ENCODE data around the gene WDR49.
"Not testable (repeated sequence)": the region's sequence is repeated elsewhere in the genome, so short reads cannot be mapped to it uniquely, and the experiment has no call there.

WDR49 gene

GRCh38 chr3:167649746-167650145 lies 4.0 kb downstream of the WDR49 start:
- no peak for DNase-seq (ENCODE audit: low read depth, low spot score)
- H3K4me3 ChIP-seq (ENCODE audit: low read depth, low read length) = no peak overlapping the region
- TF ChIP-seq CTCF (IDR thresholded peaks at IDR 0.05; ENCODE audit: low read depth, low read length) = no peak
- in situ Hi-C loops (cut with HindIII; ENCODE audit: low sequenced_read_pairs) = no loop called here

- DNase-seq (ENCODE audit: low read depth, low spot score) = no peak
- in situ Hi-C loops (cut with HindIII; ENCODE audit: low sequenced_read_pairs) = no loop called here
- no peak overlapping the region for H3K4me3 ChIP-seq (ENCODE audit: low read depth, low read length)
- no peak for TF ChIP-seq CTCF (IDR thresholded peaks at IDR 0.05; ENCODE audit: low read depth, low read length)
These were observed 9.1 kb downstream of the WDR49 start for GRCh38 chr3:167644611-167645010.

GRCh38 chr3:167631471-167631870 lies 22.3 kb downstream of the WDR49 start:
- no peak for TF ChIP-seq CTCF (IDR thresholded peaks at IDR 0.05; ENCODE audit: low read depth, low read length)
- no peak overlapping the region for H3K4me3 ChIP-seq (ENCODE audit: low read depth, low read length)
- no peak for DNase-seq (ENCODE audit: low read depth, low spot score)
- in situ Hi-C loops (cut with HindIII; ENCODE audit: low sequenced_read_pairs) = no loop called here

- DNase-seq (ENCODE audit: low read depth, low spot score) = no peak
- in situ Hi-C loops (cut with HindIII; ENCODE audit: low sequenced_read_pairs) = no loop called here
- H3K4me3 ChIP-seq (ENCODE audit: low read depth, low read length) = no peak overlapping the region
- no peak for TF ChIP-seq CTCF (IDR thresholded peaks at IDR 0.05; ENCODE audit: low read depth, low read length)
These were observed 27.3 kb downstream of the WDR49 start for GRCh38 chr3:167626490-167626889.

GRCh38 chr3:167615030-167615429 lies 38.7 kb downstream of the WDR49 start:
- H3K4me3 ChIP-seq (ENCODE audit: low read depth, low read length) = no peak overlapping the region
- no peak for DNase-seq (ENCODE audit: low read depth, low spot score)
- in situ Hi-C loops (cut with HindIII; ENCODE audit: low sequenced_read_pairs) = no loop called here
- TF ChIP-seq CTCF (IDR thresholded peaks at IDR 0.05; ENCODE audit: low read depth, low read length) = no peak

GRCh38 chr3:167614196-167614595 lies 39.5 kb downstream of the WDR49 start:
- in situ Hi-C loops (cut with HindIII; ENCODE audit: low sequenced_read_pairs); H3K4me3 ChIP-seq (ENCODE audit: low read depth, low read length); DNase-seq (ENCODE audit: low read depth, low spot score): not testable (repeated sequence)

- no peak for TF ChIP-seq CTCF (IDR thresholded peaks at IDR 0.05; ENCODE audit: low read depth, low read length)
- in situ Hi-C loops (cut with HindIII; ENCODE audit: low sequenced_read_pairs) = no loop called here
- DNase-seq (ENCODE audit: low read depth, low spot score) = no peak
- H3K4me3 ChIP-seq (ENCODE audit: low read depth, low read length) = no peak overlapping the region
These were observed 42.0 kb downstream of the WDR49 start for GRCh38 chr3:167611718-167612117.
